Upper lobe of left lung (tissue), 6 donors: Measurements from ENCODE around the gene HIVEP2. TPM values are rescaled to one million over a fixed set of nuclear protein-coding genes. Genes with fewer than 3 reads are reported as not detected.

ENCODE experiments used
- ATAC-seq, 2 donors: fragments of 200-7000 bp; cut with Tn5 transposase; one replicate each; pipeline ENCODE4 v1.9.1; 2022; ENCODE audit warnings: mild to moderate bottlenecking in 2 of 2, moderate library complexity in 2 of 2; ENCODE audit not compliant: low FRiP score in 2 of 2
- DNase-seq, 2 donors: peaks; one replicate each; pipeline ENCODE4 v3.0.0-alpha.2; 2019 to 2020
- H3K27ac ChIP-seq, 4 donors: fragments of 200-600 bp; sonication (generic); one replicate each; pipeline ENCODE4 v1.5.1; 2016 to 2019
- H3K27me3 ChIP-seq, 4 donors: fragments of 200-600 bp; sonication (generic); one replicate each; pipeline ENCODE4 v1.5.1; 2017 to 2019
- H3K36me3 ChIP-seq, 4 donors: fragments of 200-600 bp; sonication (generic); one replicate each; pipeline ENCODE4 v1.5.1; 2016 to 2019
- H3K4me1 ChIP-seq, 4 donors: fragments of 200-600 bp; sonication (generic); one replicate each; pipeline ENCODE4 v1.5.1; 2018 to 2019
- H3K4me3 ChIP-seq, 4 donors: fragments of 200-600 bp; sonication (generic); one replicate each; pipeline ENCODE4 v1.5.1; 2017 to 2019; ENCODE audit warnings: mild to moderate bottlenecking in 2 of 4, moderate library complexity in 1 of 4
- H3K9me3 ChIP-seq, 4 donors: fragments of 200-600 bp; sonication (generic); one replicate each; pipeline ENCODE4 v1.5.1; 2018 to 2019
- CTCF ChIP-seq, 6 experiments: fragments of 450-650 bp in 4 of 6; fragments of 200-600 bp in 2 of 6; sonication (generic) in 2 of 6; IDR thresholded peaks; one replicate each; pipeline ENCODE4 v1.5.1; 2016 to 2019; ENCODE audit warnings: antibody characterized with exemption in 6 of 6
- EP300 ChIP-seq, 4 donors: sonication (generic); formaldehyde crosslinking; IDR thresholded peaks; one replicate each; pipeline ENCODE4 v1.5.1; 2017; ENCODE audit warnings: antibody characterized with exemption in 4 of 4, control low read depth in 2 of 4
- POLR2A ChIP-seq, 4 donors: fragments of 450-650 bp; IDR thresholded peaks; one replicate each; pipeline ENCODE4 v1.5.1; 2016 to 2017; ENCODE audit warnings: antibody characterized with exemption in 4 of 4, mild to moderate bottlenecking in 2 of 4
- POLR2AphosphoS5 ChIP-seq, 2 donors: sonication (generic); formaldehyde crosslinking; IDR thresholded peaks; one replicate each; pipeline ENCODE4 v1.5.1; 2017; ENCODE audit warnings: antibody characterized with exemption in 2 of 2
- WGBS, 2 donors: methylation state at CpG; one replicate each; pipeline ENCODE4 v1.1.5; 2017 to 2018; 5-methylcytosine and 5-hydroxymethylcytosine counted together
- total RNA-seq, 6 donors: library from RNA; depleted of rRNA in 4 of 6; stranded (reverse); fragments of >200 nt in 4 of 6; gene quantifications; one replicate each; pipeline versions ENCODE4 v1.1.0 to v1.2.1, GENCODE V29; 2016 to 2021
- donor health status: DM: no; HTN: no; CAD: no; lungs with moderate emphysema.
- donor health status: DM: no; HTN: yes; CAD: no; lungs with severe emphysema.

Gene HIVEP2
- total RNA-seq, 6 donors from 2014 or later, result 10.4 to 32.5 (median 19.6) TPM

- ATAC-seq, result no peak
- DNase-seq, result no peak
- Histone ChIP-seq H3K27me3 (no peaks in the 10 kb centered on the region), H3K27ac (no peak overlapping the region), H3K9me3 (no peaks in the 10 kb centered on the region), H3K4me3 (no peak overlapping the region), H3K4me1 (peaks cover 9 to 19% (median 12%) of the 10 kb centered on the region in 4 donors), H3K36me3 (no peaks in the 10 kb centered on the region)
- TF ChIP-seq CTCF (IDR thresholded peaks at IDR 0.05) (no peak), POLR2A (IDR thresholded peaks at IDR 0.05) (no peak), POLR2AphosphoS5 (IDR thresholded peaks at IDR 0.05) (no peak), EP300 (IDR thresholded peaks at IDR 0.05) (no peak)
- WGBS, 2 donors, result 32 to 50% methylated on average over 1 of the region's 1 CpG
Observed at GRCh38 chr6:142874676-142875075, 70.3 kb downstream of the HIVEP2 start.

GRCh38 chr6:142872376-142872775, 72.6 kb downstream of the HIVEP2 start:
- no peak for DNase-seq
- Histone ChIP-seq H3K4me1 (peaks cover 23 to 31% (median 27%) of the 10 kb centered on the region in 4 donors), H3K9me3 (no peaks in the 10 kb centered on the region), H3K4me3 (no peak overlapping the region), H3K36me3 (no peaks in the 10 kb centered on the region), H3K27ac (peak overlapping the region in 3 of 4 donors; percentile 8 to 55 (median 17)), H3K27me3 (no peaks in the 10 kb centered on the region)
- ATAC-seq, result peak in 1 of 2 donors; percentile 54
- 68% methylated on average over 3 of the region's 3 CpGs for WGBS, 2 donors
- TF ChIP-seq CTCF (IDR thresholded peaks at IDR 0.05) (no peak), POLR2AphosphoS5 (IDR thresholded peaks at IDR 0.05) (no peak), EP300 (IDR thresholded peaks at IDR 0.05) (no peak), POLR2A (IDR thresholded peaks at IDR 0.05) (no peak)

- 22% methylated on average over 2 to 4 of the region's 4 CpGs for WGBS, 2 donors
- Histone ChIP-seq H3K27ac (peak overlapping the region in 3 of 4 donors; percentile 8 to 55 (median 17)), H3K36me3 (no peaks in the 10 kb centered on the region), H3K4me1 (peaks cover 25 to 35% (median 28%) of the 10 kb centered on the region in 4 donors), H3K9me3 (no peaks in the 10 kb centered on the region), H3K27me3 (no peaks in the 10 kb centered on the region), H3K4me3 (no peak overlapping the region)
- no peak for TF ChIP-seq POLR2A (IDR thresholded peaks at IDR 0.05)
- peak in 1 of 2 donors; percentile 65 for TF ChIP-seq POLR2AphosphoS5 (IDR thresholded peaks at IDR 0.05)
- TF ChIP-seq CTCF (IDR thresholded peaks at IDR 0.05), result no peak
- TF ChIP-seq EP300 (IDR thresholded peaks at IDR 0.05), result peak in 3 of 4 donors; percentile 41 to 91 (median 44)
- ATAC-seq (peak; percentile 75 to 77), DNase-seq (peak in 1 of 2 donors; percentile 59)
Observed at GRCh38 chr6:142871910-142872331, 73.1 kb downstream of the HIVEP2 start.

GRCh38 chr6:142870787-142871415, 74.1 kb downstream of the HIVEP2 start:
- no peak for TF ChIP-seq POLR2AphosphoS5 (IDR thresholded peaks at IDR 0.05)
- TF ChIP-seq POLR2A (IDR thresholded peaks at IDR 0.05), result no peak
- TF ChIP-seq EP300 (IDR thresholded peaks at IDR 0.05), result no peak
- TF ChIP-seq CTCF (IDR thresholded peaks at IDR 0.05), result no peak
- 82 to 96% methylated on average over 4 of the region's 4 CpGs for WGBS, 2 donors
- Histone ChIP-seq H3K36me3 (no peaks in the 10 kb centered on the region), H3K4me3 (no peak overlapping the region), H3K4me1 (peaks cover 25 to 35% (median 28%) of the 10 kb centered on the region in 4 donors), H3K27me3 (no peaks in the 10 kb centered on the region), H3K9me3 (no peaks in the 10 kb centered on the region), H3K27ac (no peak overlapping the region)
- ATAC-seq (no peak), DNase-seq (no peak)

- ATAC-seq (no peak), DNase-seq (no peak)
- Histone ChIP-seq H3K27me3 (no peaks in the 10 kb centered on the region), H3K27ac (no peak overlapping the region), H3K4me3 (no peak overlapping the region), H3K4me1 (peaks cover 25 to 35% (median 28%) of the 10 kb centered on the region in 4 donors), H3K36me3 (no peaks in the 10 kb centered on the region), H3K9me3 (no peaks in the 10 kb centered on the region)
- TF ChIP-seq POLR2AphosphoS5 (IDR thresholded peaks at IDR 0.05), result no peak
- no peak for TF ChIP-seq CTCF (IDR thresholded peaks at IDR 0.05)
- TF ChIP-seq POLR2A (IDR thresholded peaks at IDR 0.05), result no peak
- no peak for TF ChIP-seq EP300 (IDR thresholded peaks at IDR 0.05)
- 89 to 90% methylated on average over 2 of the region's 2 CpGs for WGBS, 2 donors
Observed at GRCh38 chr6:142868917-142869316, 76.1 kb downstream of the HIVEP2 start.
